Embryonic facial prominence (tissue), 1 donor: ENCODE results near the gene EEFSEC.

Experiments used
- DNase-seq: peaks from one replicate; pipeline ENCODE4 v3.0.0-alpha.2; 2016; ENCODE audit errors: extremely low spot score

The EEFSEC gene

GRCh38 chr3:128285967-128286321, 132.7 kb downstream of the EEFSEC start:
- no peak for DNase-seq

- DNase-seq, result no peak
Observed at GRCh38 chr3:128286691-128287090, 133.4 kb downstream of the EEFSEC start.

GRCh38 chr3:128287216-128287615, 133.9 kb downstream of the EEFSEC start:
- no peak for DNase-seq

- DNase-seq, result no peak
Observed at GRCh38 chr3:128289534-128289933, 136.3 kb downstream of the EEFSEC start.

GRCh38 chr3:128290484-128290883, 137.2 kb downstream of the EEFSEC start:
- no peak for DNase-seq

GRCh38 chr3:128293930-128294329, 140.6 kb downstream of the EEFSEC start:
- no peak for DNase-seq

GRCh38 chr3:128294999-128295468, 141.8 kb downstream of the EEFSEC start:
- no peak for DNase-seq

GRCh38 chr3:128296469-128297251, 143.4 kb downstream of the EEFSEC start:
- DNase-seq, result no peak

- no peak for DNase-seq
Observed at GRCh38 chr3:128297401-128298138, 144.3 kb downstream of the EEFSEC start.

- DNase-seq, result no peak
Observed at GRCh38 chr3:128301186-128302023, 148.1 kb downstream of the EEFSEC start.

- DNase-seq, result no peak
Observed at GRCh38 chr3:128306481-128306880, 153.2 kb downstream of the EEFSEC start.

GRCh38 chr3:128307029-128307633, 153.8 kb downstream of the EEFSEC start:
- DNase-seq, result no peak

GRCh38 chr3:128307781-128308469, 154.6 kb downstream of the EEFSEC start:
- DNase-seq, result no peak

- DNase-seq, result no peak
Observed at GRCh38 chr3:128309026-128309425, 155.7 kb downstream of the EEFSEC start.

GRCh38 chr3:128310286-128311058, 157.2 kb downstream of the EEFSEC start:
- DNase-seq, result no peak

- DNase-seq, result no peak
Observed at GRCh38 chr3:128311441-128311844, 158.2 kb downstream of the EEFSEC start.

- no peak for DNase-seq
Observed at GRCh38 chr3:128312271-128312670, 159.0 kb downstream of the EEFSEC start.

GRCh38 chr3:128313071-128313725, 159.9 kb downstream of the EEFSEC start:
- no peak for DNase-seq

GRCh38 chr3:128313935-128314334, 160.7 kb downstream of the EEFSEC start:
- no peak for DNase-seq

GRCh38 chr3:128315313-128315712, 162.0 kb downstream of the EEFSEC start:
- no peak for DNase-seq
